SJSA1 (cell line): ENCODE results near the gene PRDM5. TPM values are rescaled to one million over a fixed set of nuclear protein-coding genes. Genes with fewer than 3 reads are reported as not detected.

ENCODE experiments used
- DNase-seq, 2 experiments: peaks; one replicate each; pipeline ENCODE4 v3.0.0-alpha.2; 2015 to 2020; ENCODE audit warnings: low spot score in 2 of 2, low read depth in 1 of 2
- H3K27ac ChIP-seq: fragments of 250-450 bp; sonication (Bioruptor Pico); 2 replicates; pipeline ENCODE4 v1.5.1; 2020; ENCODE audit warnings: mild to moderate bottlenecking, moderate library complexity
- H3K27me3 ChIP-seq: fragments of 250-450 bp; sonication (Bioruptor Pico); replicated peaks from 2 replicates; pipeline ENCODE4 v1.5.1; 2020; ENCODE audit warnings: mild to moderate bottlenecking, moderate library complexity
- H3K36me3 ChIP-seq: fragments of 250-450 bp; sonication (Bioruptor Pico); 2 replicates; pipeline ENCODE4 v1.5.1; 2020; ENCODE audit warnings: mild to moderate bottlenecking
- H3K4me1 ChIP-seq: fragments of 250-450 bp; sonication (Bioruptor Pico); replicated peaks from 2 replicates; pipeline ENCODE4 v1.6.1; 2021; ENCODE audit warnings: mild to moderate bottlenecking
- H3K4me3 ChIP-seq: fragments of 250-450 bp; sonication (Bioruptor Pico); 2 replicates; pipeline ENCODE4 v1.5.1; 2020; ENCODE audit warnings: mild to moderate bottlenecking
- H3K9me3 ChIP-seq: fragments of 250-450 bp; sonication (Bioruptor Pico); replicated peaks from 2 replicates; pipeline ENCODE4 v1.5.1; 2020; ENCODE audit warnings: mild to moderate bottlenecking
- total RNA-seq: library from RNA; depleted of rRNA; stranded (reverse); fragments of >200 nt; shearing (Covaris generic); gene quantifications from 2 replicates; pipeline ENCODE4 v1.2.3, GENCODE V29; 2014

The PRDM5 gene
- total RNA-seq, 1 experiment from 2014 or later = 11.1 TPM

GRCh38 chr4:120728892-120729675, 193.4 kb downstream of the PRDM5 start:
- no peak overlapping the region for H3K27ac ChIP-seq
- no peaks in the 10 kb centered on the region for H3K9me3 ChIP-seq
- H3K27me3 ChIP-seq = no peaks in the 10 kb centered on the region
- no peak for DNase-seq
- no peaks in the 10 kb centered on the region for H3K36me3 ChIP-seq
- H3K4me3 ChIP-seq = no peak overlapping the region
- peaks cover 5% of the 10 kb centered on the region for H3K4me1 ChIP-seq

- Histone ChIP-seq H3K9me3 (no peaks in the 10 kb centered on the region), H3K27ac (no peak overlapping the region), H3K4me1 (no peaks in the 10 kb centered on the region; the same call in 1 of the 2 replicates), H3K4me3 (no peak overlapping the region), H3K27me3 (no peaks in the 10 kb centered on the region), H3K36me3 (no peaks in the 10 kb centered on the region)
- no peak for DNase-seq
Observed at GRCh38 chr4:120725639-120726580, 196.6 kb downstream of the PRDM5 start.

GRCh38 chr4:120724656-120725055, 197.9 kb downstream of the PRDM5 start:
- no peaks in the 10 kb centered on the region for H3K9me3 ChIP-seq
- no peak overlapping the region for H3K4me3 ChIP-seq
- no peak for DNase-seq
- H3K36me3 ChIP-seq = no peaks in the 10 kb centered on the region
- H3K27me3 ChIP-seq = no peaks in the 10 kb centered on the region
- no peak overlapping the region for H3K27ac ChIP-seq
- H3K4me1 ChIP-seq = no peaks in the 10 kb centered on the region; the same call in 1 of the 2 replicates

DNA sequence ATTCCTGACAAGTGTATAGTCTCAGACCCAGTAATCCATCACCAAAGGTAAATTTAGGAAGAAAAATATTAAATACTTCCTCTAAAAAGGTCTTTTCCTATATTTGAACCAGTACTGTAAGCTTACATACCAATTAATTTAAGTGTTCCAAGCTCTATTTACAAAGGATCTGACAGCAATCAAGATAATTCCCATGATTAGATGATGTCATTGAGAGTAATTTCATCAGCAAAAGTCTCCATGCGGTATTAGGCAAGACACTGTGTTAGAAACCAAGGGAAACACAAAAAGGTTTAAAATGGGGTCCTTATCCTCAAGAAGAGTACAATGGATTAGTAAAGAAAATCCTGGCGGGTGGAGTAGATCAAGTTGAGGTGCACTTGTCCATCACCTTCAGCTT, 198.5 kb downstream of the PRDM5 start:
- Histone ChIP-seq H3K27me3 (no peaks in the 10 kb centered on the region), H3K9me3 (no peaks in the 10 kb centered on the region), H3K36me3 (no peaks in the 10 kb centered on the region), H3K4me1 (no peaks in the 10 kb centered on the region; the same call in 1 of the 2 replicates), H3K4me3 (no peak overlapping the region), H3K27ac (no peak overlapping the region)
- DNase-seq = no peak

DNA sequence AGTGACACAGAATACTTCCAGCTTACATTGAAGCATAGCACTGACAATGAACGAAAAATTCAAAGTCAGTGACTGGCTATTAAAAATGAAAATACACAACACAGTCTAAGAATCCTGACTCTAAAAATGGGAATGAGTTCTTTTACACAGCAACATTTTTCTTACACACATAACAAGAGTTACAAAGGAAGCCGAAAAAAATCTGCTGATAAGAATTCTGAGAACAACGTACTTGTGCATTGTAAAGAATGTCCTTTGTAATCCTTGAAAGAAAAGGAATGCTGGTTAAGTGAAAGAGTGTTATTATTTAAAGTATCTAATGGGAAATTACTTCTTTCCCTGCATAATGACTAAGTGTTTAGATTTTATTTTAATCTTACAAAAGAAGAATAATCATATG, 199.4 kb downstream of the PRDM5 start:
- H3K27ac ChIP-seq = no peak overlapping the region
- H3K36me3 ChIP-seq = no peaks in the 10 kb centered on the region
- DNase-seq = no peak
- no peaks in the 10 kb centered on the region; the same call in 1 of the 2 replicates for H3K4me1 ChIP-seq
- no peak overlapping the region for H3K4me3 ChIP-seq
- H3K27me3 ChIP-seq = no peaks in the 10 kb centered on the region
- no peaks in the 10 kb centered on the region for H3K9me3 ChIP-seq

GRCh38 chr4:120722655-120723054, 199.9 kb downstream of the PRDM5 start:
- Histone ChIP-seq H3K4me3 (no peak overlapping the region), H3K36me3 (no peaks in the 10 kb centered on the region), H3K4me1 (no peaks in the 10 kb centered on the region; the same call in 1 of the 2 replicates), H3K27me3 (no peaks in the 10 kb centered on the region), H3K9me3 (no peaks in the 10 kb centered on the region), H3K27ac (no peak overlapping the region)
- DNase-seq = no peak

DNA sequence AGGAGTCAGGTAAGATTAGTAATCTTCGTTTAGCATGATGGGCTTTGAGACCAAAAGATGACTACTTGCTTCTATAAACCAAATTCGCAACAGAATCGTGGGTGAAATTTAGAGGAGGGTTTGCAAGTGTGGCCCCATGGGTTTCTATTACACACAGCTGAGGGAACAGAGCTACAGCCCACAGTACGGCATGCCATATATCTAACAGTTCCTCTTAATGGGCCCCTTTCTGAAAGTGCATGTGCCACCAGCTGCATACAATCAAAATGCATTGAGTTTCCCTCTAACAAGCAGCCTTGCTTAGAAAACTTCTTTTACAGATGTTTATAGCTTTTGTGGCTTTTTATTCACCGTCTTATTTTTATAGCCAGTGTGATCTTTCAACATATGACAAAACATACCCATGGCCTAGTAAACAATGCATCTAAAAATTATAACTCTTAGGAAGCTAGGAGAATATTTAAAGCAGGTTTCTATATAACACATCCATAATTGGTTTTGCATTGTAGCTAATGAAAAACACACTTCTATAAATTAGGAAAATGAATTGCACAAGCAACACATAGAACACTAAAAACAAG, 202.1 kb downstream of the PRDM5 start:
- Histone ChIP-seq H3K9me3 (no peaks in the 10 kb centered on the region), H3K27me3 (no peaks in the 10 kb centered on the region), H3K4me1 (no peaks in the 10 kb centered on the region; the same call in 1 of the 2 replicates), H3K36me3 (no peaks in the 10 kb centered on the region), H3K27ac (no peak overlapping the region), H3K4me3 (no peak overlapping the region)
- no peak for DNase-seq

- DNase-seq = peak in 1 of 2 experiments; percentile 19
- no peaks in the 10 kb centered on the region for H3K27me3 ChIP-seq
- H3K36me3 ChIP-seq = no peaks in the 10 kb centered on the region
- no peak overlapping the region for H3K4me3 ChIP-seq
- no peak overlapping the region for H3K27ac ChIP-seq
- no peaks in the 10 kb centered on the region; the same call in 1 of the 2 replicates for H3K4me1 ChIP-seq
- no peaks in the 10 kb centered on the region for H3K9me3 ChIP-seq
Observed at GRCh38 chr4:120718979-120719566, 203.5 kb downstream of the PRDM5 start.

DNA sequence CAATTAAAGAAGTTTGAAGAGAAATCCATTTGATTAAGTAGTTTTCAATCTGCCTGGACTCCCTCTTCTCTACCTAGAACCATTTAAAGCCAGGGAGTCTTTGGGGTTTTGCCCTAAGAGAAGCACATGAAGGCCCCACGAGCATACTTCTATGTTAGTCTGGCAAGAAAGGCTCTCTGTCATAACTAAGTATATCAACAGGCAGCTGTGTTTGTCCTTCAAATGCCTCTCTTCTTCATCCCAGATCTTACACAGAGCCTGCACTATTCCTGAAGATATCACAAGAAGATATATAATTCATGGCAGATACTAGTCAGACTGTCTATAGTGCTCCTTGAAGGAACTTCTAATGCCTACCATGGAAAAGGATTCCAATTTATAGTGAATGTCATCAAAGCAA, 206.2 kb downstream of the PRDM5 start:
- no peak overlapping the region for H3K4me3 ChIP-seq
- no peaks in the 10 kb centered on the region for H3K9me3 ChIP-seq
- H3K27ac ChIP-seq = no peak overlapping the region
- no peaks in the 10 kb centered on the region for H3K36me3 ChIP-seq
- H3K4me1 ChIP-seq = no peaks in the 10 kb centered on the region
- H3K27me3 ChIP-seq = no peaks in the 10 kb centered on the region
- DNase-seq = no peak

DNA sequence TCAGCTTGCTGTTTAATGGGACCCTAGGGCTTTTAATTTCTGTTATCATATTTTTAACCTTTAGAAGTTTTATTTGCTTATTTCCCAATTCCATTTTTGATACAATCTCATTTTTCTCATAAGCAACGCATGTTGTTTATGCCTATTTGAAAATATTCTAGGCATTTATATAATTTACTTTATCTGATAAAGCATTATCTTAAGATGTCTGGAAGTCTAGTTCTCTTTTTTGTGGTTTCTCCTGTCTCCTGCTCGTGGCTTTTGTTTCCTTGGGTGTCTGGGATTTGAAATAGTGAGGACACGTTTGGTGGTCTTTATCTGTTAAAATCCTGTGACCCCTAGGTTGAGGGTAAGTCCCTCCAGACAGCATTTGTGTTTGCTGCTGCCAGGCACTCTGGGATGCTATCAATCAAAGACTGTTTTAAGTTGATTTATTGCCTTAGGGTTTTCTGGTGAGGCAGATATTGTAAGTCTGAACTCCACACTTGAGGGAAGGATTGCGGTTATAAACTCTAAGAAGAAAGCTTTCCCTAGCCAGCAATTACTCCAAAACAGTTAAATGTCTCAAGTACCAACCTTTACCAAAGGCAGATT, 208.0 kb downstream of the PRDM5 start:
- Histone ChIP-seq H3K27me3 (no peaks in the 10 kb centered on the region), H3K27ac (no peak overlapping the region), H3K4me1 (no peaks in the 10 kb centered on the region), H3K4me3 (no peak overlapping the region), H3K9me3 (no peaks in the 10 kb centered on the region), H3K36me3 (no peaks in the 10 kb centered on the region)
- DNase-seq = no peak

DNA sequence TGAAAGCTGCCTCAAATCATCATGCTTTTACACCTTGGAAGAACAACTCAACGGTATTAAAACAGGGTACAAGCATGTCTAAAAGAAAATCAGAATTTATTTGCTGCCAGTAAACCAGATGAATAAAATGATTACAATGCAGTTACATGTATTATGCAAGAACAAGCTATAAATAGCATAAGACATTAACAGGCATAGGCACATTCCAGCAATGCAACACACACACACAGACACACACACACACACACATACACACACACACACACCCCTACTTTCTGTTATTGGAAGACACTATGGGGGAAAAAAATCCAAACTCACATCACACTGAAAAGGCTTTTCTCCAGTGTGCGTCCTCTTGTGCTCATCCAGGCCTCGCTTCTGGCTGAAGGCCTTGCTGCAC, 212.5 kb downstream of the PRDM5 start:
- H3K9me3 ChIP-seq = no peaks in the 10 kb centered on the region
- no peak overlapping the region for H3K4me3 ChIP-seq
- no peaks in the 10 kb centered on the region for H3K36me3 ChIP-seq
- H3K27ac ChIP-seq = no peak overlapping the region
- H3K4me1 ChIP-seq = no peaks in the 10 kb centered on the region
- no peaks in the 10 kb centered on the region for H3K27me3 ChIP-seq
- no peak for DNase-seq

- no peak for DNase-seq
- no peaks in the 10 kb centered on the region for H3K27me3 ChIP-seq
- no peaks in the 10 kb centered on the region for H3K4me1 ChIP-seq
- no peak overlapping the region for H3K4me3 ChIP-seq
- no peaks in the 10 kb centered on the region for H3K36me3 ChIP-seq
- no peaks in the 10 kb centered on the region for H3K9me3 ChIP-seq
- no peak overlapping the region for H3K27ac ChIP-seq
Observed at GRCh38 chr4:120704538-120704937, 218.0 kb downstream of the PRDM5 start.

- Histone ChIP-seq H3K27ac (no peak overlapping the region), H3K36me3 (no peaks in the 10 kb centered on the region), H3K27me3 (no peaks in the 10 kb centered on the region), H3K4me1 (no peaks in the 10 kb centered on the region), H3K4me3 (no peak overlapping the region), H3K9me3 (no peaks in the 10 kb centered on the region)
- no peak for DNase-seq
Observed at GRCh38 chr4:120703908-120704307, 218.6 kb downstream of the PRDM5 start.
